Activated naive CD8-positive, alpha-beta T cell treated with anti-CD3 and anti-CD28 coated beads, Interleukin-2, amount 50 U/mL, for 16 hours (primary cell): Measurements from ENCODE around the gene NBEA.

ENCODE experiments used
- DNase-seq: peaks from one replicate; pipeline ENCODE4 v3.0.0-alpha.2; 2020; ENCODE audit warnings: low read depth, low spot score

The NBEA gene

GRCh38 chr13:35474496-35475211 is 532.6 kb downstream of the NBEA start:
- DNase-seq, result no peak

- no peak for DNase-seq
Observed at GRCh38 chr13:35475212-35475959, 533.3 kb downstream of the NBEA start.

- DNase-seq, result no peak
Observed at GRCh38 chr13:35475960-35476943, 534.2 kb downstream of the NBEA start, which contains the start of gene MAB21L1. TSS of gene MAB21L1 (minus strand) at chr13:35476689. CDS start at chr13:35476138, 551 bp downstream.

GRCh38 chr13:35477386-35477946 is 535.4 kb downstream of the NBEA start:
- no peak for DNase-seq

GRCh38 chr13:35478271-35479037 is 536.4 kb downstream of the NBEA start:
- DNase-seq, result no peak

- DNase-seq, result no peak
Observed at GRCh38 chr13:35479038-35479492, 537.0 kb downstream of the NBEA start.

- DNase-seq, result no peak
Observed at GRCh38 chr13:35479706-35480105, 537.6 kb downstream of the NBEA start.

GRCh38 chr13:35480346-35480745 is 538.3 kb downstream of the NBEA start:
- no peak for DNase-seq

- no peak for DNase-seq
Observed at GRCh38 chr13:35481777-35482176, 539.7 kb downstream of the NBEA start.

GRCh38 chr13:35482527-35482926 is 540.5 kb downstream of the NBEA start:
- DNase-seq, result no peak

GRCh38 chr13:35483761-35484160 is 541.7 kb downstream of the NBEA start:
- no peak for DNase-seq

- DNase-seq, result no peak
Observed at GRCh38 chr13:35484384-35484783, 542.3 kb downstream of the NBEA start.

- DNase-seq, result no peak
Observed at GRCh38 chr13:35485424-35485823, 543.4 kb downstream of the NBEA start.

- no peak for DNase-seq
Observed at GRCh38 chr13:35489050-35489449, 547.0 kb downstream of the NBEA start.

- DNase-seq, result no peak
Observed at GRCh38 chr13:35496006-35496405, 553.9 kb downstream of the NBEA start.

- no peak for DNase-seq
Observed at GRCh38 chr13:35496761-35497386, 554.8 kb downstream of the NBEA start.

GRCh38 chr13:35498231-35498630 is 556.2 kb downstream of the NBEA start:
- no peak for DNase-seq

- no peak for DNase-seq
Observed at GRCh38 chr13:35499196-35499662, 557.2 kb downstream of the NBEA start.

GRCh38 chr13:35499676-35500075 is 557.6 kb downstream of the NBEA start:
- DNase-seq, result no peak

- no peak for DNase-seq
Observed at GRCh38 chr13:35500144-35500543, 558.1 kb downstream of the NBEA start.
